ENCODE measurements around the gene ZNF407.

The ZNF407 gene

DNA sequence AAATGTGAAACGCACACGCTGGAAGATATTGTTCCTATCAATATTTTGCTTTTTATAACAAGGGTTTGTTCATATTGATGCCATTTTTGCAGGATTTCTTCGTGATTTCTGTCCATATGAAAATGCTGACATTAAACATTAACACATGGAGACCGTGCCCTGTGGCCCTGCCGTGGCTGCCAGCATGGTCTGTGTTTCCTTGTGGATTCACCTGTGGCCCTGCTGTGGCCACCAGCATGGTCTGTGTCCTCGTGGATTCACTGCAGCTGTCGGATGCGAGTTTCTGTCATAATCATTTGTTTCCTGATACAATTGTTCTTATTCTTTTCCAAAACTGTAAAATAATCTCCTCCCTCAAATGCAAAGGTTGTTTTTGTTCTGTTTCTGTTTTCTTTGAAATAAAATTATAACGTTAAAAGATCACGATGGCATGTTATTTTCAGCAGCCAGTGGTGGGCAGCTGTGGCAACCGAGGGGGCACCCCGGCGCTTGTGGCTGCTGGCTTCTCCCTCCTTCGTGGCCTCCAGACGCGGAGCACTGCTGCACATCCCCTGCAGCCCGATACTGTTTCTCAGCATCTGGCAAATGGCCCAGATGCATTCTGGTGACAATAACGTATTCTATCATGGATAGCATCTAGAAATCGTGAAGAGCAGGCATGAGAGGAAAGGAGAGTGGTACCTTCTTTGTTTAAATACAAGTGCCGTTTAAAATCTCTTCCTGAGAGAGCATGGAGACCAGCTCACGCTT lies 467.8 kb downstream of the ZNF407 start:
- no peaks in the 10 kb centered on the region for H3K4me1 ChIP-seq (ENCODE audit: control insufficient read depth, insufficient read depth, low read length)
- DNase-seq (ENCODE audit: low read depth, low spot score): no peak
- no CpG with 5 or more reads among the region's 21 CpGs for WGBS (ENCODE audit: insufficient coverage, insufficient read length)

GRCh38 chr18:75066021-75066880 lies 468.6 kb downstream of the ZNF407 start:
- Histone ChIP-seq H3K36me3 (ENCODE audit: control insufficient read depth, insufficient read depth, low read length) (no peaks in the 10 kb centered on the region), H3K27me3 (ENCODE audit: control insufficient read depth, insufficient read depth, low read length) (no peaks in the 10 kb centered on the region), H3K4me3 (ENCODE audit: low read length) (no peak overlapping the region), H3K9me3 (ENCODE audit: control insufficient read depth, insufficient read depth, low read length) (no peaks in the 10 kb centered on the region), H3K27ac (ENCODE audit: low read length) (no peak overlapping the region), H3K4me1 (ENCODE audit: control insufficient read depth, insufficient read depth, low read length) (no peaks in the 10 kb centered on the region)
- no peak for DNase-seq (ENCODE audit: low read depth, low spot score)
- WGBS (ENCODE audit: insufficient coverage, insufficient read length): no CpG with 5 or more reads among the region's 16 CpGs

More for the DNA sequence above, 467.8 kb downstream of the ZNF407 start:
- Histone ChIP-seq H3K9me3 (ENCODE audit: control insufficient read depth, insufficient read depth, low read length) (no peaks in the 10 kb centered on the region), H3K4me3 (ENCODE audit: low read length) (no peak overlapping the region), H3K27ac (ENCODE audit: low read length) (no peak overlapping the region), H3K27me3 (ENCODE audit: control insufficient read depth, insufficient read depth, low read length) (no peaks in the 10 kb centered on the region), H3K36me3 (ENCODE audit: control insufficient read depth, insufficient read depth, low read length) (no peaks in the 10 kb centered on the region)

DNA sequence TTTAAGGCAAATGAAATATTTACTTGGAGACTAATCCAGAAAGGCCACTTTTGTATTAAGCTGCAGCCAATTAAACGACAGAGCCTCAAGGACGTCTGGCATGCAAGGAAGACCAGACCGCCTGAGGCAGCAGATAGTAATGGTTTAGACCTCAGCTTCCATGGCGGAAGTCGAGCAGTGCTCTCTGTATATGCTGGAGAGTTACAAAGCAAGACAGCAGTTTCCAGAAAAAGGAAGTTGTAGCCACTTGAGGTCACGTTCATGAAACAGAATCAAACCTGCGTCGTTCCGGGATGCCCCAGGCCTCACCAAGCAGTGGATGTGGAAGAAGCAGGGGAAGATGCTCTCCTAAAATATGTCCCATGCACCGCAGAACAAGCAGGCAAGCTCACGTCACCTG lies 469.3 kb downstream of the ZNF407 start:
- DNase-seq (ENCODE audit: low read depth, low spot score): no peak
- H3K4me3 ChIP-seq (ENCODE audit: low read length): no peak overlapping the region
- H3K27ac ChIP-seq (ENCODE audit: low read length): no peak overlapping the region
- H3K4me1 ChIP-seq (ENCODE audit: control insufficient read depth, insufficient read depth, low read length): no peaks in the 10 kb centered on the region
- H3K27me3 ChIP-seq (ENCODE audit: control insufficient read depth, insufficient read depth, low read length): no peaks in the 10 kb centered on the region
- no peaks in the 10 kb centered on the region for H3K36me3 ChIP-seq (ENCODE audit: control insufficient read depth, insufficient read depth, low read length)
- no peaks in the 10 kb centered on the region for H3K9me3 ChIP-seq (ENCODE audit: control insufficient read depth, insufficient read depth, low read length)
- no CpG with 5 or more reads among the region's 11 CpGs for WGBS (ENCODE audit: insufficient coverage, insufficient read length)

- Histone ChIP-seq H3K9me3 (ENCODE audit: control insufficient read depth, insufficient read depth, low read length) (no peaks in the 10 kb centered on the region), H3K36me3 (ENCODE audit: control insufficient read depth, insufficient read depth, low read length) (no peaks in the 10 kb centered on the region), H3K27me3 (ENCODE audit: control insufficient read depth, insufficient read depth, low read length) (no peaks in the 10 kb centered on the region), H3K4me3 (ENCODE audit: low read length) (no peak overlapping the region), H3K27ac (ENCODE audit: low read length) (no peak overlapping the region), H3K4me1 (ENCODE audit: control insufficient read depth, insufficient read depth, low read length) (no peaks in the 10 kb centered on the region)
- no peak for DNase-seq (ENCODE audit: low read depth, low spot score)
- WGBS (ENCODE audit: insufficient coverage, insufficient read length): no CpG with 5 or more reads among the region's 17 CpGs
Observed at GRCh38 chr18:75067996-75068645, 470.5 kb downstream of the ZNF407 start.

DNA sequence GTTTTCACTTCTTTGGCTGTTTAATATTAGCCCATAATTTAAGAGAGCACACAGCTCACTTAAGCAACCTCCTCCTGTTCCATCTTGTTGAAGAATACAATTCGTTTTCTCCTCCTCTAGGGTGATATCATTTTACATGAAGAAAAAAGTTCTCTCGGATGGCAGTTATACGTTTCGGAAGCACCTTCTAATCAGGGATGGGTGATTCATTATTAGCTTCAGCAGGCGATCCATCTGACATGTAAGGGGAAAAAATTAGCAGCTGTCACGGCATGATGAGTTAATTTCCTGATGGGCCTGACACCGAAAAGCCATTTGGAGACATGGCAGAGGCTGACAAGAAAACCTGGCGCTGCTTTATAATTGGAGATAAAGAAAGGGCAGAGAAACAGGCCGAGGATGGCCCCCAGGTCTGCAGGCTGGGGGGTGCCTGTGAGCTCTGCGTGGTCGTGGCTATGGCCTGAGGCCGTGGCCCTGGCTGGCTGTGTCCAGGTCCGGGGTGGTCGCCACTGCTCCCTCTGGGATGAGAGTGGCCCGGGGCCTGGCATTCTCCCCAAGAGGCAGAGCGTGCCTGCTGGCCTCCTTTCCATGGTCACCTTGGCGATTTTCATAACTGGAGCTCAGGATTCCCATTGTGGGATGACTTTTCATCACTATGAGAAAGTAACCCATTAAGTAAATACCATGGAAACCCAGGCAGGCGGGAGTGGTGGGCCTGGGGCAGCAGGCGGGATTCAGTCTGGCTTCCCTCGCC lies 471.2 kb downstream of the ZNF407 start:
- Histone ChIP-seq H3K4me3 (ENCODE audit: low read length) (no peak overlapping the region), H3K27ac (ENCODE audit: low read length) (no peak overlapping the region), H3K36me3 (ENCODE audit: control insufficient read depth, insufficient read depth, low read length) (no peaks in the 10 kb centered on the region), H3K9me3 (ENCODE audit: control insufficient read depth, insufficient read depth, low read length) (no peaks in the 10 kb centered on the region), H3K4me1 (ENCODE audit: control insufficient read depth, insufficient read depth, low read length) (no peaks in the 10 kb centered on the region), H3K27me3 (ENCODE audit: control insufficient read depth, insufficient read depth, low read length) (no peaks in the 10 kb centered on the region)
- no peak for DNase-seq (ENCODE audit: low read depth, low spot score)
- no CpG with 5 or more reads among the region's 20 CpGs for WGBS (ENCODE audit: insufficient coverage, insufficient read length)

DNA sequence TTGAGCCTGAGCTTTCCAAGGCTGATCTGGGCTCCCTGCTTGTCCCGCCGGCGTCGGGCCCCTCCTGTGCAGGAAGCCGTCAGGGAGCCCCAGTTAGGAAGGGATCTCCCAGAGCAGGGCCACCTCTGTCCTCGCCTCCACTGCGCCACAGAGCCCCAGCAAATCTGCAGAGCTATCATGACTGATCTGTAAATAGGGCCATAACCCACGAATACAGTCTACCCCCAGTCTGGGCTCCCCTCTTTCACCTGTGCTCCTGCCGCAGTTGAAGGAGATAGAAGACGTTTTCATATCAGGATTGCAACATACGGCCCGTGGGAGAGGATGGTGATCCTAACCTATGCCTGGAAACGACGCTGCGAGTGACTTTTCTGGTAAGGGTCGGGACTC lies 472.6 kb downstream of the ZNF407 start:
- no peaks in the 10 kb centered on the region for H3K4me1 ChIP-seq (ENCODE audit: control insufficient read depth, insufficient read depth, low read length)
- no peak overlapping the region for H3K27ac ChIP-seq (ENCODE audit: low read length)
- no peaks in the 10 kb centered on the region for H3K27me3 ChIP-seq (ENCODE audit: control insufficient read depth, insufficient read depth, low read length)
- no peaks in the 10 kb centered on the region for H3K36me3 ChIP-seq (ENCODE audit: control insufficient read depth, insufficient read depth, low read length)
- no peak for DNase-seq (ENCODE audit: low read depth, low spot score)
- WGBS (ENCODE audit: insufficient coverage, insufficient read length): no CpG with 5 or more reads among the region's 16 CpGs
- H3K9me3 ChIP-seq (ENCODE audit: control insufficient read depth, insufficient read depth, low read length): no peaks in the 10 kb centered on the region
- no peak overlapping the region for H3K4me3 ChIP-seq (ENCODE audit: low read length)

GRCh38 chr18:75070625-75071483 lies 473.2 kb downstream of the ZNF407 start:
- Histone ChIP-seq H3K36me3 (ENCODE audit: control insufficient read depth, insufficient read depth, low read length) (no peaks in the 10 kb centered on the region), H3K4me3 (ENCODE audit: low read length) (no peak overlapping the region), H3K27ac (ENCODE audit: low read length) (no peak overlapping the region), H3K4me1 (ENCODE audit: control insufficient read depth, insufficient read depth, low read length) (no peaks in the 10 kb centered on the region), H3K27me3 (ENCODE audit: control insufficient read depth, insufficient read depth, low read length) (no peaks in the 10 kb centered on the region), H3K9me3 (ENCODE audit: control insufficient read depth, insufficient read depth, low read length) (no peaks in the 10 kb centered on the region)
- WGBS (ENCODE audit: insufficient coverage, insufficient read length): no CpG with 5 or more reads among the region's 22 CpGs
- no peak for DNase-seq (ENCODE audit: low read depth, low spot score)

DNA sequence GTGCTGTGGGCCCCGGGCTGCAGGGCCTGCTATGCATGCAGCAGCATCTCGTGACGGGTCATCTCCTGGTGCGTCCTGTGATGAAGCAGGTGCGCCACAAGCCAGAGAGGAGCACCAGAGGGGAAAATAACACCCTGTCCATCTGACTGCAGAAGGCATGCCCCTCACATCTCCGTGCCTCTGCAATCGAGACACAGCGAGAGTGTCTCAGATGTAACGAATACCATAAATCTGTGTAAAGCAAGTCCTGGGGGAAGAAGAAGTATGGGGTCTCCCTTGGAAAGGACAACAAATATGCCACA lies 473.8 kb downstream of the ZNF407 start:
- Histone ChIP-seq H3K4me3 (ENCODE audit: low read length) (no peak overlapping the region), H3K9me3 (ENCODE audit: control insufficient read depth, insufficient read depth, low read length) (no peaks in the 10 kb centered on the region), H3K27me3 (ENCODE audit: control insufficient read depth, insufficient read depth, low read length) (no peaks in the 10 kb centered on the region), H3K36me3 (ENCODE audit: control insufficient read depth, insufficient read depth, low read length) (no peaks in the 10 kb centered on the region), H3K4me1 (ENCODE audit: control insufficient read depth, insufficient read depth, low read length) (no peaks in the 10 kb centered on the region), H3K27ac (ENCODE audit: low read length) (no peak overlapping the region)
- WGBS (ENCODE audit: insufficient coverage, insufficient read length): no CpG with 5 or more reads among the region's 9 CpGs
- no peak for DNase-seq (ENCODE audit: low read depth, low spot score)

- no peak for DNase-seq (ENCODE audit: low read depth, low spot score)
- no peak overlapping the region for H3K4me3 ChIP-seq (ENCODE audit: low read length)
- no peaks in the 10 kb centered on the region for H3K36me3 ChIP-seq (ENCODE audit: control insufficient read depth, insufficient read depth, low read length)
- H3K27me3 ChIP-seq (ENCODE audit: control insufficient read depth, insufficient read depth, low read length): no peaks in the 10 kb centered on the region
- no peak overlapping the region for H3K27ac ChIP-seq (ENCODE audit: low read length)
- no peaks in the 10 kb centered on the region for H3K9me3 ChIP-seq (ENCODE audit: control insufficient read depth, insufficient read depth, low read length)
- WGBS (ENCODE audit: insufficient coverage, insufficient read length): no CpG with 5 or more reads among the region's 28 CpGs
- H3K4me1 ChIP-seq (ENCODE audit: control insufficient read depth, insufficient read depth, low read length): no peaks in the 10 kb centered on the region
Observed at GRCh38 chr18:75071866-75072671, 474.4 kb downstream of the ZNF407 start.

All from iPS DF 6.9 (cell line).